ENCODE data around the gene NQO2. TPM values are rescaled to one million over a fixed set of nuclear protein-coding genes. Genes with fewer than 3 reads are reported as not detected.

Gene NQO2
- total and polyA plus RNA-seq, 10 of the 15 experiments (the other 5 are each of a cell fraction or from before 2014, with no cell fraction given): 0.55 to 2.6 (median 0.80) TPM

- TF ChIP-seq, protein P1, sequence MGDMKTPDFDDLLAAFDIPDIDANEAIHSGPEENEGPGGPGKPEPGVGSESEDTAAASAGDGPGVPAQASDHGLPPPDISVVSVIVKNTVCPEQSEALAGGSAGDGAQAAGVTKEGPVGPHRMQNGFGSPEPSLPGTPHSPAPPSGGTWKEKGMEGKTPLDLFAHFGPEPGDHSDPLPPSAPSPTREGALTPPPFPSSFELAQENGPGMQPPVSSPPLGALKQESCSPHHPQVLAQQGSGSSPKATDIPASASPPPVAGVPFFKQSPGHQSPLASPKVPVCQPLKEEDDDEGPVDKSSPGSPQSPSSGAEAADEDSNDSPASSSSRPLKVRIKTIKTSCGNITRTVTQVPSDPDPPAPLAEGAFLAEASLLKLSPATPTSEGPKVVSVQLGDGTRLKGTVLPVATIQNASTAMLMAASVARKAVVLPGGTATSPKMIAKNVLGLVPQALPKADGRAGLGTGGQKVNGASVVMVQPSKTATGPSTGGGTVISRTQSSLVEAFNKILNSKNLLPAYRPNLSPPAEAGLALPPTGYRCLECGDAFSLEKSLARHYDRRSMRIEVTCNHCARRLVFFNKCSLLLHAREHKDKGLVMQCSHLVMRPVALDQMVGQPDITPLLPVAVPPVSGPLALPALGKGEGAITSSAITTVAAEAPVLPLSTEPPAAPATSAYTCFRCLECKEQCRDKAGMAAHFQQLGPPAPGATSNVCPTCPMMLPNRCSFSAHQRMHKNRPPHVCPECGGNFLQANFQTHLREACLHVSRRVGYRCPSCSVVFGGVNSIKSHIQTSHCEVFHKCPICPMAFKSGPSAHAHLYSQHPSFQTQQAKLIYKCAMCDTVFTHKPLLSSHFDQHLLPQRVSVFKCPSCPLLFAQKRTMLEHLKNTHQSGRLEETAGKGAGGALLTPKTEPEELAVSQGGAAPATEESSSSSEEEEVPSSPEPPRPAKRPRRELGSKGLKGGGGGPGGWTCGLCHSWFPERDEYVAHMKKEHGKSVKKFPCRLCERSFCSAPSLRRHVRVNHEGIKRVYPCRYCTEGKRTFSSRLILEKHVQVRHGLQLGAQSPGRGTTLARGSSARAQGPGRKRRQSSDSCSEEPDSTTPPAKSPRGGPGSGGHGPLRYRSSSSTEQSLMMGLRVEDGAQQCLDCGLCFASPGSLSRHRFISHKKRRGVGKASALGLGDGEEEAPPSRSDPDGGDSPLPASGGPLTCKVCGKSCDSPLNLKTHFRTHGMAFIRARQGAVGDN (IDR thresholded peaks at IDR 0.05): peak; percentile 79
- TF ChIP-seq USF1 (IDR thresholded peaks at IDR 0.05; ENCODE audit: borderline replicate concordance, extremely low read length, insufficient read depth, low read depth, low read length) (no peak), RAD51 (IDR thresholded peaks at IDR 0.05) (no peak), BACH1 (IDR thresholded peaks at IDR 0.05; ENCODE audit: borderline replicate concordance) (peak; percentile 97), RB1 (IDR thresholded peaks at IDR 0.05; ENCODE audit: borderline replicate concordance) (0 out of 2 replicates have a peak, but pooled peaks have one; percentile 29), NKRF (conservative IDR thresholded peaks at IDR 0.05) (no peak; the same call in 1 of the 2 replicates), IKZF1 (conservative IDR thresholded peaks at IDR 0.05) (peak; percentile 65), RCOR1 (conservative IDR thresholded peaks at IDR 0.05; ENCODE audit: low read depth, low read length) (no peak), EP300 (IDR thresholded peaks at IDR 0.05; ENCODE audit: borderline replicate concordance in 1 of 2, control insufficient read depth in 1 of 2, low read depth in 2 of 2, low read length in 2 of 2) (peak in 1 of 2 experiments; percentile 54; a peak in 1 of 4 replicates), NR2C1 (IDR thresholded peaks at IDR 0.05) (no peak)
- TF ChIP-seq, protein P2, sequence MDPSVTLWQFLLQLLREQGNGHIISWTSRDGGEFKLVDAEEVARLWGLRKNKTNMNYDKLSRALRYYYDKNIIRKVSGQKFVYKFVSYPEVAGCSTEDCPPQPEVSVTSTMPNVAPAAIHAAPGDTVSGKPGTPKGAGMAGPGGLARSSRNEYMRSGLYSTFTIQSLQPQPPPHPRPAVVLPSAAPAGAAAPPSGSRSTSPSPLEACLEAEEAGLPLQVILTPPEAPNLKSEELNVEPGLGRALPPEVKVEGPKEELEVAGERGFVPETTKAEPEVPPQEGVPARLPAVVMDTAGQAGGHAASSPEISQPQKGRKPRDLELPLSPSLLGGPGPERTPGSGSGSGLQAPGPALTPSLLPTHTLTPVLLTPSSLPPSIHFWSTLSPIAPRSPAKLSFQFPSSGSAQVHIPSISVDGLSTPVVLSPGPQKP (IDR thresholded peaks at IDR 0.05; ENCODE audit: low read depth, low read length): no peak; the same call in 1 of the 2 replicates
- TF ChIP-seq, protein P3, sequence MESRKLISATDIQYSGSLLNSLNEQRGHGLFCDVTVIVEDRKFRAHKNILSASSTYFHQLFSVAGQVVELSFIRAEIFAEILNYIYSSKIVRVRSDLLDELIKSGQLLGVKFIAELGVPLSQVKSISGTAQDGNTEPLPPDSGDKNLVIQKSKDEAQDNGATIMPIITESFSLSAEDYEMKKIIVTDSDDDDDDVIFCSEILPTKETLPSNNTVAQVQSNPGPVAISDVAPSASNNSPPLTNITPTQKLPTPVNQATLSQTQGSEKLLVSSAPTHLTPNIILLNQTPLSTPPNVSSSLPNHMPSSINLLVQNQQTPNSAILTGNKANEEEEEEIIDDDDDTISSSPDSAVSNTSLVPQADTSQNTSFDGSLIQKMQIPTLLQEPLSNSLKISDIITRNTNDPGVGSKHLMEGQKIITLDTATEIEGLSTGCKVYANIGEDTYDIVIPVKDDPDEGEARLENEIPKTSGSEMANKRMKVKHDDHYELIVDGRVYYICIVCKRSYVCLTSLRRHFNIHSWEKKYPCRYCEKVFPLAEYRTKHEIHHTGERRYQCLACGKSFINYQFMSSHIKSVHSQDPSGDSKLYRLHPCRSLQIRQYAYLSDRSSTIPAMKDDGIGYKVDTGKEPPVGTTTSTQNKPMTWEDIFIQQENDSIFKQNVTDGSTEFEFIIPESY (IDR thresholded peaks at IDR 0.05): no peak
- TF ChIP-seq, protein P4, sequence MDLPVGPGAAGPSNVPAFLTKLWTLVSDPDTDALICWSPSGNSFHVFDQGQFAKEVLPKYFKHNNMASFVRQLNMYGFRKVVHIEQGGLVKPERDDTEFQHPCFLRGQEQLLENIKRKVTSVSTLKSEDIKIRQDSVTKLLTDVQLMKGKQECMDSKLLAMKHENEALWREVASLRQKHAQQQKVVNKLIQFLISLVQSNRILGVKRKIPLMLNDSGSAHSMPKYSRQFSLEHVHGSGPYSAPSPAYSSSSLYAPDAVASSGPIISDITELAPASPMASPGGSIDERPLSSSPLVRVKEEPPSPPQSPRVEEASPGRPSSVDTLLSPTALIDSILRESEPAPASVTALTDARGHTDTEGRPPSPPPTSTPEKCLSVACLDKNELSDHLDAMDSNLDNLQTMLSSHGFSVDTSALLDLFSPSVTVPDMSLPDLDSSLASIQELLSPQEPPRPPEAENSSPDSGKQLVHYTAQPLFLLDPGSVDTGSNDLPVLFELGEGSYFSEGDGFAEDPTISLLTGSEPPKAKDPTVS (IDR thresholded peaks at IDR 0.05; ENCODE audit: low read depth, low read length): no peak
These were observed 24.2 kb downstream of the NQO2 start (continued) for GRCh38 chr6:3023663-3024483.
